Activated B cell treated with CpG ODN at 0.5 μM for 24 hours (primary cell): ENCODE data around the gene ACSS1. TPM values are rescaled to one million over a fixed set of nuclear protein-coding genes. Genes with fewer than 3 reads are reported as not detected.

Experiments used
- ATAC-seq: fragments of 200-7000 bp; cut with Tn5 transposase; one replicate; pipeline ENCODE4 v1.10.0; 2021; ENCODE audit warnings: low read depth, mild to moderate bottlenecking, moderate library complexity
- CTCF ChIA-PET: fragments of 350-600 bp; sonication (Branson Sonifier 250); formaldehyde crosslinking; loops from one replicate; lab custom pipeline; 2021; ENCODE audit warnings: antibody characterized with exemption; lab: Charles Lee
- POLR2A ChIA-PET: fragments of 350-600 bp; sonication (Branson Sonifier 250); formaldehyde crosslinking; loops from one replicate; lab custom pipeline; 2021; ENCODE audit warnings: antibody characterized with exemption; lab: Charles Lee
- DNase-seq: peaks from one replicate; pipeline ENCODE4 v3.0.0; 2022
- H3K27ac Mint-ChIP-seq: one replicate; pipeline ENCODE4 v1.8.0; 2020; ENCODE audit warnings: mixed read lengths
- H3K27me3 Mint-ChIP-seq: one replicate; pipeline ENCODE4 v1.8.0; 2021; ENCODE audit warnings: mixed read lengths
- H3K36me3 Mint-ChIP-seq: one replicate; pipeline ENCODE4 v1.8.0; 2021; ENCODE audit warnings: low read depth, mixed read lengths
- H3K4me1 Mint-ChIP-seq: one replicate; pipeline ENCODE4 v1.8.0; 2021; ENCODE audit warnings: mixed read lengths
- H3K4me3 Mint-ChIP-seq: one replicate; pipeline ENCODE4 v1.8.0; 2020; ENCODE audit warnings: mild to moderate bottlenecking, mixed read lengths
- H3K9me3 Mint-ChIP-seq: one replicate; pipeline ENCODE4 v1.8.0; 2020; ENCODE audit warnings: mixed read lengths
- intact Hi-C: fragments of 100-400 bp; cut with micrococcal nuclease; formaldehyde crosslinking; loops from one replicate; pipeline ENCODE4 v1.15.1; 2024
- total RNA-seq: library from RNA; stranded (reverse); gene quantifications from 2 replicates; pipeline ENCODE4 v1.2.3, GENCODE V29; 2022
- TF ChIP-seq, protein P1 (sequence below): fragments of 200-600 bp; IDR thresholded peaks from one replicate; pipeline ENCODE4 v1.8.0; 2022; ENCODE audit warnings: antibody characterized with exemption, mild to moderate bottlenecking

ACSS1 gene
- total RNA-seq, 1 donor from 2014 or later: 34.4 TPM

DNA sequence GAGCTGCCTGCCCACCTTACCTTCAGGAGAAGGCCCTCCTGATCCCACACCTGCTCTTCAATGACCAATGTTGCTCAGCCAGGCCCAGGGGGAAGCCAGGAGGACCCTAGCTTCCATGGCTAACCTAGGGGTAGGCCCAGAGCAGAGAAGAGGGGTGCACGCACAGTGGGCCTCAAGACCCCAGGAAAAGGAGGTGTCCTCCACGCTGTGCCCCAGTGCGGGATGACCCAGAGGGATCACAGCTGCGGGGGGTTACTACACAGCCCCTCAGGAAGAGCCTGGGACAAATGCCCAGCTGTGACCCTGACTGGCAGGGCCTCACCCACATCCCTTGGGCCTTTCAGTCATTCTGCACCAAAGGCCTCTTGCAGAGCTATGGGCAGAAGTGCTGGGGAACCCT is 33.8 kb downstream of the ACSS1 start:
- intact Hi-C loops: no loop called here

DNA sequence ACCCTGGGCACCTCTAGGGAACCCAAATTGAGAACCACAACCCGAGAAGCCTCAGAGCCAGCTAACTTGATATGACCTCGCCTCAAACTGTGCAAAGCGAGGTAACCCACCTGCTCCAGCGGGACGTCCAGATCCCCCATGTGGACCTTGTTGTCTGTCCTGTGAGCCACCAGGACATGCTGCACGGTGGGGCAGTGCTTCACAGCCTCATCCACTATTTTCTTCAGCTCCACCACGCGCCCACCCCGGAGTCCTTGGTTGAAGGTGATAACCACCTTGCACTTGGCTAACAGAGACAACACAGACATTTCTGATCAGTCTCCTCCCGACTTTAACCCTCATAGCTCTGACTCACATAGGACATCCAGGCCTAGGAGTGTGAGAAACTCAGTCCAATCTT is 34.6 kb downstream of the ACSS1 start:
- no peaks in the 10 kb centered on the region for H3K9me3 Mint-ChIP-seq
- TF ChIP-seq, protein P1, sequence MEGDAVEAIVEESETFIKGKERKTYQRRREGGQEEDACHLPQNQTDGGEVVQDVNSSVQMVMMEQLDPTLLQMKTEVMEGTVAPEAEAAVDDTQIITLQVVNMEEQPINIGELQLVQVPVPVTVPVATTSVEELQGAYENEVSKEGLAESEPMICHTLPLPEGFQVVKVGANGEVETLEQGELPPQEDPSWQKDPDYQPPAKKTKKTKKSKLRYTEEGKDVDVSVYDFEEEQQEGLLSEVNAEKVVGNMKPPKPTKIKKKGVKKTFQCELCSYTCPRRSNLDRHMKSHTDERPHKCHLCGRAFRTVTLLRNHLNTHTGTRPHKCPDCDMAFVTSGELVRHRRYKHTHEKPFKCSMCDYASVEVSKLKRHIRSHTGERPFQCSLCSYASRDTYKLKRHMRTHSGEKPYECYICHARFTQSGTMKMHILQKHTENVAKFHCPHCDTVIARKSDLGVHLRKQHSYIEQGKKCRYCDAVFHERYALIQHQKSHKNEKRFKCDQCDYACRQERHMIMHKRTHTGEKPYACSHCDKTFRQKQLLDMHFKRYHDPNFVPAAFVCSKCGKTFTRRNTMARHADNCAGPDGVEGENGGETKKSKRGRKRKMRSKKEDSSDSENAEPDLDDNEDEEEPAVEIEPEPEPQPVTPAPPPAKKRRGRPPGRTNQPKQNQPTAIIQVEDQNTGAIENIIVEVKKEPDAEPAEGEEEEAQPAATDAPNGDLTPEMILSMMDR: no peak
- H3K4me1 Mint-ChIP-seq: peaks cover 18% of the 10 kb centered on the region
- no peak overlapping the region for H3K4me3 Mint-ChIP-seq
- H3K36me3 Mint-ChIP-seq: peaks cover 79% of the 10 kb centered on the region
- POLR2A ChIA-PET: interaction anchor here (1.0 kb wide), 1 partner anchor 13 kb away, joined by 3 read pairs; no protein-coding TSS in a partner anchor
- ATAC-seq (no peak), DNase-seq (no peak)
- CTCF ChIA-PET: no interaction called here
- H3K27me3 Mint-ChIP-seq: no peaks in the 10 kb centered on the region
- H3K27ac Mint-ChIP-seq: peak overlapping the region; percentile 4
- intact Hi-C loops: no loop called here

More for the DNA sequence above, 33.8 kb downstream of the ACSS1 start:
- TF ChIP-seq, protein P1: no peak
- peak overlapping the region; percentile 12 for H3K27ac Mint-ChIP-seq
- POLR2A ChIA-PET: interaction anchor here (1.0 kb wide), 1 partner anchor 12 kb away, joined by 3 read pairs; no protein-coding TSS in a partner anchor
- no peaks in the 10 kb centered on the region for H3K9me3 Mint-ChIP-seq
- CTCF ChIA-PET: no interaction called here
- H3K4me1 Mint-ChIP-seq: peaks cover 20% of the 10 kb centered on the region
- no peak overlapping the region for H3K4me3 Mint-ChIP-seq
- peak; percentile 12 for DNase-seq
- H3K27me3 Mint-ChIP-seq: no peaks in the 10 kb centered on the region
- H3K36me3 Mint-ChIP-seq: peaks cover 77% of the 10 kb centered on the region
- no peak for ATAC-seq

DNA sequence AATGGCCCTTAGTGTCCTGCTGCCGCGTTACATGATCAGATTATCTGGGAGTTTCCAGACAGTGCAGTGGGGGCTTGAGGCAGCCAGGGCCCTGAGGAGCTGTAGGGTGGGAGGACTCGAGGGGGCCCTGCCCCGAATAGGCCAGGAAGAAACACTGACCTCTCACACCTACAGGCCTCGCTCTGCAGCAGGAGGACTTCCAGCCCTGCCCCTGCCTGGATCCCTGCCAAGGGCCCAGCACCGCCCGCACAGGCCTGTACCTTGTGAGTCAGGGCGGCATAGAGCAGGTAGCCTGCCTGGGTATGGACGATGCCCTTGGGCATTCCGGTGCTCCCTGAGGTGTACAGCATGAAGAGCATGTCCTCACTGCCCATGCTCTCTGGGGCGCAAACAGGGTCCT is 35.3 kb downstream of the ACSS1 start:
- TF ChIP-seq, protein P1: no peak
- ChIA-PET CTCF (no interaction called here), POLR2A (no interaction called here)
- no peaks in the 10 kb centered on the region for H3K9me3 Mint-ChIP-seq
- no peak overlapping the region for H3K27ac Mint-ChIP-seq
- ATAC-seq (no peak), DNase-seq (peak; percentile 9)
- intact Hi-C loops: no loop called here
- no peak overlapping the region for H3K4me3 Mint-ChIP-seq
- peaks cover 18% of the 10 kb centered on the region for H3K4me1 Mint-ChIP-seq
- peaks cover 82% of the 10 kb centered on the region for H3K36me3 Mint-ChIP-seq
- H3K27me3 Mint-ChIP-seq: no peaks in the 10 kb centered on the region

DNA sequence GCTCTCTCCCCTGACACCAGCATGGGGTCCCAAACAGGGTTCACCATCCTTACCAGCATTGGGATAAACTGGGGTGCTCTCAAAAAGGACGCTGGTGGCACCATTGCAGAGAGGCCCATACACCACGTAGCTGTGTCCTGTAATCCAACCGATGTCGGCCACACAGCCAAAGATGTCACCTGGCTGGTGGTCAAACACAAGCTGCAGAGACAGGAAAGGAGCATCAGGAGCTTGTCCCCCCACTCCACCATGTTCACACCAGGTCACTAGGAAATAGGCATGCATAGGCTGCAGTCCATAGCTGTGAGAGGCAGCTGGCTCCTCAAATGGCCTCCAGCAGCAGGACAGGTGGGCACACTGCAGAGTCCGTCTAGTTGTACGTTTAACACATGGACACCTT is 36.6 kb downstream of the ACSS1 start:
- ATAC-seq (no peak), DNase-seq (peak; percentile 12)
- peaks cover 9% of the 10 kb centered on the region for H3K4me1 Mint-ChIP-seq
- intact Hi-C loops: no loop called here
- no peak overlapping the region for H3K27ac Mint-ChIP-seq
- no peaks in the 10 kb centered on the region for H3K27me3 Mint-ChIP-seq
- no peaks in the 10 kb centered on the region for H3K9me3 Mint-ChIP-seq
- H3K4me3 Mint-ChIP-seq: no peak overlapping the region
- peaks cover 84% of the 10 kb centered on the region for H3K36me3 Mint-ChIP-seq
- ChIA-PET POLR2A (no interaction called here), CTCF (no interaction called here)
- TF ChIP-seq, protein P1: no peak

DNA sequence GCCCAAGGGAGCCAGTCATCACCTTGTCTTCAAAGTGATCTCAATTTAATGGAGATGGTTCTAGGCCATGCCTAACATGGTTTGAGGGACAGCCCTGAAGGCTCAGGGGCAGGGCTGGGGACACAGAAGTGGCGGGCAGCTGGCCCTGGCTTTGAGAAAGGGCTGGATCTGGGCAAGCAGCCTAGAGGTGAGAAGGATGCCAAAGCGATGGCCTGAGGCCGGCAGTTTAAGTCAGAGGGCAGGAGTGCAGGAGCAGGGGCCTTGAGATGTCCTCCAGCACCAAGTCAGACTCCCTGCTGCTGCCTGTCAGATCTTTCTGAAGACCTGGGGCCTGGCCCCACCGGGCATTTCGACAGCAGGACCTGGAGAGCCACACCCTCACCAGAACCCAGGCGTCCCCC is 37.0 kb downstream of the ACSS1 start:
- CTCF ChIA-PET: no interaction called here
- no peak for DNase-seq
- H3K27me3 Mint-ChIP-seq: no peaks in the 10 kb centered on the region
- H3K36me3 Mint-ChIP-seq: peaks cover 86% of the 10 kb centered on the region
- ATAC-seq: no peak
- peaks cover 11% of the 10 kb centered on the region for H3K4me1 Mint-ChIP-seq
- intact Hi-C loops: no loop called here
- no peak overlapping the region for H3K27ac Mint-ChIP-seq
- POLR2A ChIA-PET: no interaction called here
- H3K4me3 Mint-ChIP-seq: no peak overlapping the region
- no peaks in the 10 kb centered on the region for H3K9me3 Mint-ChIP-seq
- TF ChIP-seq, protein P1: no peak
